Measurements from ENCODE around the gene ALG12. TPM values are rescaled to one million over a fixed set of nuclear protein-coding genes. Genes with fewer than 3 reads are reported as not detected.

The ALG12 gene
- total RNA-seq, 6 donors from 2014 or later = 14.2 to 32.5 (median 22.3) TPM

DNA sequence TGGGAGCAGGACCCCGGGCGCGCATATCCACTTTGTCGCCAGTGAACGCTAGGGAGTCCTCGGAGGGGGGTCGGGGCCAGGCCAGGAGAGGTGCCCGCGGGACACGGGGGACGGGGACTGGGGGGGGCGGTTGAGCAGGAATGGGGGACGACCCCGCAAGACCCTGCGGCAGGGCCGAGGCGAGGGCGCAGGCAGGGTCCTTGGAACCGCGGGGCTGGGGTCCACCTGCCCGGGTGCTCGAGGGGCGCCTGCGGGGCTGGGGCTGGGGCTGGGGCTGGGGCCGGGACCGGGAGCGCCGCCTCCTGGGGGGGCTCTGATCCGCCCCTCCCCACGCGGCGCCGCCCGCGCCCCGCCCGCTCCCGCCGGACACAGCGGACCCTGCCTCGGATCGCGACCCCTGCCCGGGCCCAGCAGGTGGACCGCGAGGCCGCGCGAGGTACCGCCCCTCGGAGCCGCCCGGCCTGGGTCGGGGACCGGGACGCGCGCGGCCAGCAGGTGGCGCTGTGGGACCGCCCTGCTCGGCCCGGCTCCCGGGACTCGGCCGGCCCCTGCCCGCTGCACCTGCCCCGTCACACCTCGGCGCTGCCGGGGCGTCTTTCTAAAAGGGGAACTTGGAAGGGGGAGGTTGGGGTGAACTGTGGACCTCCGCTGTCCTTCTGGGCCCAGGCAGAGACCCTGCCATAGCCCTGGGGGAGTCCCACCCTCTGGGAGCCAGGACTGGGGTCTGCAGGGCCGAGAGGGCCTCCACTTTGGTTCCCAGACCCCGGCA lies 11.2 kb upstream of the ALG12 start:
- no peak overlapping the region for H3K27ac ChIP-seq
- H3K4me1 ChIP-seq = peaks cover 45 to 55% (median 52%) of the 10 kb centered on the region in 4 donors

DNA sequence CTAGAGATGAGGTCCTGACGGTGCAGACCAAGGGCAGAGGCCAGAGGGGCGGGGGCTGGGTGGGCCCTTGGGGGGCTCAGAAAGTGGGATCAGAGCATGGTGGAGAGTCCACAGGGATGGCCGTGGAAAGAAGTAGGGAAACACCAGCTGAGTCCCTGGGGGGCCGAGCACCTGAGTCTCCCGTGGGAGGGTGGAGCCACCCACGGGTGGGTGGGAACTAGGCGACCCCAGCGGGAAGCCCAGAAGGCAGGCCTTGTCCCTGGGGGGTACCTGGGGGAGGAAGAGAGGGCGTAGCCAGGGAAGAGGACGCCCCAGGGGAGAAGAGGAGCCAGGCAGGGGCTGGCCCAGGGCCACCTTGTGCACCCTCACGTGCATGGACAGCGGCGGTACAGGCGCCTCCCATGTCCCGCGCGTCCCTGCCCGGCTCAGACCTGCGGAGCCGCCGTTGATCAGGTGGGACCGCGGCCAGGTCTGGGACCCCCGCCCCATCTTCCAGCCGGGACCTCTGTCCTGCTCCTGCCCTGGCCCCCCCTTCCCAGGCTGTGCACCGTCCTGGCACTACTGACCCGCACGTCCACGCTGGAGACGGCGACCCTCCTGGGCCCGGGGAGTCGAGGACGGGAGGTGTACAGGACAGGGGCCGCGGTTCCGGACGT lies 10.4 kb upstream of the ALG12 start:
- peaks cover 38 to 48% (median 45%) of the 10 kb centered on the region in 4 donors for H3K4me1 ChIP-seq
- DNase-seq (peak in 1 of 2 donors; percentile 83), ATAC-seq (ENCODE audit: low FRiP score in 2 of 2) (no peak)
- H3K36me3 ChIP-seq = peaks cover 0 to 21% (median 12%) of the 10 kb centered on the region in 4 donors
- 58 to 70% methylated on average over 13 to 25 of the region's 38 CpGs for WGBS, 2 donors
- no peaks in the 10 kb centered on the region for H3K9me3 ChIP-seq
- H3K27me3 ChIP-seq = peaks cover 0 to 6% (median 0%) of the 10 kb centered on the region in 4 donors
- H3K4me3 ChIP-seq = peak overlapping the region in 1 of 4 donors; percentile 14
- H3K27ac ChIP-seq = no peak overlapping the region
- TF ChIP-seq, protein P1, sequence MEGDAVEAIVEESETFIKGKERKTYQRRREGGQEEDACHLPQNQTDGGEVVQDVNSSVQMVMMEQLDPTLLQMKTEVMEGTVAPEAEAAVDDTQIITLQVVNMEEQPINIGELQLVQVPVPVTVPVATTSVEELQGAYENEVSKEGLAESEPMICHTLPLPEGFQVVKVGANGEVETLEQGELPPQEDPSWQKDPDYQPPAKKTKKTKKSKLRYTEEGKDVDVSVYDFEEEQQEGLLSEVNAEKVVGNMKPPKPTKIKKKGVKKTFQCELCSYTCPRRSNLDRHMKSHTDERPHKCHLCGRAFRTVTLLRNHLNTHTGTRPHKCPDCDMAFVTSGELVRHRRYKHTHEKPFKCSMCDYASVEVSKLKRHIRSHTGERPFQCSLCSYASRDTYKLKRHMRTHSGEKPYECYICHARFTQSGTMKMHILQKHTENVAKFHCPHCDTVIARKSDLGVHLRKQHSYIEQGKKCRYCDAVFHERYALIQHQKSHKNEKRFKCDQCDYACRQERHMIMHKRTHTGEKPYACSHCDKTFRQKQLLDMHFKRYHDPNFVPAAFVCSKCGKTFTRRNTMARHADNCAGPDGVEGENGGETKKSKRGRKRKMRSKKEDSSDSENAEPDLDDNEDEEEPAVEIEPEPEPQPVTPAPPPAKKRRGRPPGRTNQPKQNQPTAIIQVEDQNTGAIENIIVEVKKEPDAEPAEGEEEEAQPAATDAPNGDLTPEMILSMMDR (IDR thresholded peaks at IDR 0.05) = no peak
- no peak for TF ChIP-seq POLR2A (IDR thresholded peaks at IDR 0.05)
- TF ChIP-seq POLR2AphosphoS5 (IDR thresholded peaks at IDR 0.05) = no peak
- no peak for TF ChIP-seq EP300 (IDR thresholded peaks at IDR 0.05)

More for the DNA sequence above, 11.2 kb upstream of the ALG12 start:
- Histone ChIP-seq H3K9me3 (no peaks in the 10 kb centered on the region), H3K4me3 (peak overlapping the region in 2 of 4 donors; percentile 6 to 14), H3K36me3 (peaks cover 0 to 16% (median 8%) of the 10 kb centered on the region in 4 donors), H3K27me3 (peaks cover 0 to 6% (median 0%) of the 10 kb centered on the region in 4 donors)
- TF ChIP-seq POLR2A (IDR thresholded peaks at IDR 0.05) = peak in 1 of 4 donors; percentile 22
- TF ChIP-seq EP300 (IDR thresholded peaks at IDR 0.05) = no peak
- TF ChIP-seq, protein P1 (IDR thresholded peaks at IDR 0.05) = peak; percentile 97 to 99 (median 99)
- no peak for TF ChIP-seq POLR2AphosphoS5 (IDR thresholded peaks at IDR 0.05)
- ATAC-seq (ENCODE audit: low FRiP score in 2 of 2) (peak; percentile 71 to 81), DNase-seq (peak; percentile 76 to 96)
- WGBS, 2 donors = 0 to 21% methylated on average over 1 to 3 of the region's 75 CpGs

DNA sequence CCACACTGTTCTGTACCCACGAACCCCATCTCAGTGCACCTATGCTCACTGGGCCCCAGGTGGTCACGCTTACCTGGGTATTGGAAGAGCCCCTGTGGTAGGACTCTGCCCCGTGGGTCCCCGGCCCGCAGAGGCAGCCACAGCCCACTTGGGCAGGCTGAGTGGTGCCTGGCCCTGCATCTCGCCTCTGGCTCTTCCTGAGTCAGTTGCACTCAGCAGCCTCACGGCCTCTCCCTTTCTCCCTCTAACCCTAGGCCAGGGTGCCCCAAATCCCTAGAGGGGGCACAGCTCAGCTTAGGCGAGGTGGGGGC lies 9.9 kb upstream of the ALG12 start:
- H3K9me3 ChIP-seq = no peaks in the 10 kb centered on the region
- H3K4me1 ChIP-seq = peaks cover 33 to 43% (median 39%) of the 10 kb centered on the region in 4 donors
- H3K27ac ChIP-seq = no peak overlapping the region
- DNase-seq (no peak), ATAC-seq (ENCODE audit: low FRiP score in 2 of 2) (no peak)
- 91 to 96% methylated on average over 5 to 8 of the region's 8 CpGs for WGBS, 2 donors
- no peak for TF ChIP-seq POLR2A (IDR thresholded peaks at IDR 0.05)
- TF ChIP-seq EP300 (IDR thresholded peaks at IDR 0.05) = no peak
- TF ChIP-seq, protein P1 (IDR thresholded peaks at IDR 0.05) = no peak
- TF ChIP-seq POLR2AphosphoS5 (IDR thresholded peaks at IDR 0.05) = no peak
- H3K4me3 ChIP-seq = no peak overlapping the region
- peaks cover 0 to 6% (median 0%) of the 10 kb centered on the region in 4 donors for H3K27me3 ChIP-seq
- peaks cover 0 to 25% (median 14%) of the 10 kb centered on the region in 4 donors for H3K36me3 ChIP-seq

DNA sequence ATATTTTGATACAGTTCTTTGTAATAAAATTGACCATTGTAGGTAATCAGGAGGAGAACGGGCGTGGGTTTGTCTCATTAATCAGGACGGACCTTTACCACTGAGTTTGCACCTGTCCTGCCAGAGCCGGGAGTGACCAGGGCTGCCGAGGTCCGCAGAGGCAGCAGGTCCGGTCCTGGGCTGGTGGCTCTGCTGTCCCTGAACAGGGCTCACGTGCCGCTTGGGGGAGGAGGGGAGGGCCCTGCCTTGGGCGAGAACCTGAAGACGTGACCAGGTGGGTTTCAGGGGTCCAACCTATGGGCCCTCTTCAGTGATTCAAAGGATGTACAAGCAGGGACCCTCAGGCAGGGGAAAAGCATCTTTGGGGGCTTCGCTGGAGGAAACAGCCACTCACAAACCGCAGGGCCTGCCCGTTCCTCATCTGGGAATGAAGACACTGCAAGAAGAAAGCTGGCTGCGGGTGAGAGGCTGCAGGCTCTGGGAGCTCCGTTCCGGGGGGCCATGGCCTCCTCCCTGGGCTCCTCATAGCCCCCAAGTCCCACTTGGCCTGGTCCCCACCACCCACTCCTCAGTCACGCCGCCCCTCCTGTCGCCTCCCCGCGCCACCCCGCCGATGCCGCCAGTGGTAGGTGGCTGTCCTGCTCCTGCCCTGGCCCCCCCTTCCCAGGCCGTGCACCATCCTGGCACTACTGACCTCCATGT lies 9.4 kb upstream of the ALG12 start:
- TF ChIP-seq POLR2AphosphoS5 (IDR thresholded peaks at IDR 0.05) (no peak), EP300 (IDR thresholded peaks at IDR 0.05) (no peak)
- H3K4me1 ChIP-seq = peaks cover 28 to 38% (median 34%) of the 10 kb centered on the region in 4 donors
- no peak for ATAC-seq (ENCODE audit: low FRiP score in 2 of 2)
- 94 to 95% methylated on average over 23 to 26 of the region's 26 CpGs for WGBS, 2 donors
- DNase-seq = peak in 1 of 2 donors; percentile 82
- H3K9me3 ChIP-seq = no peaks in the 10 kb centered on the region
- H3K36me3 ChIP-seq = peaks cover 0 to 26% (median 14%) of the 10 kb centered on the region in 4 donors
- H3K27me3 ChIP-seq = peaks cover 0 to 6% (median 0%) of the 10 kb centered on the region in 4 donors
- H3K27ac ChIP-seq = no peak overlapping the region
- H3K4me3 ChIP-seq = no peak overlapping the region

DNA sequence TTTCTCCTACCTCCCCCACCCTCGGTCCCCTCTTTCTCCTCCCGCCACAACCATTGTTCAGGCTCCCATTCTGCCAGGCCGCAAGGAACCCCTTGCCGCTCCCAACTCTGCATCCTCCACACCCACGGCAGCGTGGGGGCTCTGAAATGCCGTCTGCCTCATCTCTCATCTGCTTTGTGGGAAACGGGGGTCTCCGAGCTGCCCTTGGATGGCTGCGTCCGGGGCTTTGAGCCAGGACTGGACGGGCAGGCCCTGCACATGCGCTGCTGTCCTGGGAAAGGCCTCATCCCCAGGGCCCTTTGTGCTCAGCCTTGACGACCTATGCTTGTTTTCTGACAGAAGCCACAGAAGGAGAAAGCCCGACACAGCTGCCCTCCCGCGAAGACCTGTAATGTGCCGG lies 8.7 kb upstream of the ALG12 start:
- Histone ChIP-seq H3K27me3 (peaks cover 0 to 6% (median 0%) of the 10 kb centered on the region in 4 donors), H3K36me3 (peaks cover 0 to 26% (median 14%) of the 10 kb centered on the region in 4 donors), H3K4me1 (peaks cover 25 to 30% (median 29%) of the 10 kb centered on the region in 4 donors), H3K27ac (no peak overlapping the region), H3K9me3 (no peaks in the 10 kb centered on the region), H3K4me3 (no peak overlapping the region)
- ATAC-seq (ENCODE audit: low FRiP score in 2 of 2) (no peak), DNase-seq (no peak)
- TF ChIP-seq, protein P1 (IDR thresholded peaks at IDR 0.05) = no peak
- no peak for TF ChIP-seq EP300 (IDR thresholded peaks at IDR 0.05)
- no peak for TF ChIP-seq POLR2AphosphoS5 (IDR thresholded peaks at IDR 0.05)
- no peak for TF ChIP-seq POLR2A (IDR thresholded peaks at IDR 0.05)
- 88 to 94% methylated on average over 9 to 15 of the region's 18 CpGs for WGBS, 2 donors
